Hypothalamus (tissue), 51 donors: ENCODE data around the gene PVALB.

Experiments used
- DNase-seq, 51 donors: peaks; one replicate each; lab custom pipeline; 2025; lab: John Stamatoyannopoulos, UW

Gene PVALB

GRCh38 chr22:36816636-36817524 lies at the start of gene PVALB:
PVALB (minus strand) TSS chr22:36817035; CDS start chr22:36817005, 30 bp downstream.
- peak in 7 of 51 donors; percentile 8 to 29 (median 20) for DNase-seq

- no peak for DNase-seq
These were observed 48.5 kb upstream of the PVALB start for GRCh38 chr22:36865346-36865745.

GRCh38 chr22:36864454-36865215 lies 47.8 kb upstream of the PVALB start:
- DNase-seq = no peak

- DNase-seq = no peak
These were observed 47.1 kb upstream of the PVALB start for GRCh38 chr22:36863979-36864378.

- DNase-seq = no peak
These were observed 46.4 kb upstream of the PVALB start for GRCh38 chr22:36863281-36863680.

GRCh38 chr22:36862251-36863242 lies 45.7 kb upstream of the PVALB start:
- peak in 17 of 51 donors; percentile 1 to 33 (median 14) for DNase-seq

GRCh38 chr22:36860821-36861659 lies 44.2 kb upstream of the PVALB start, which contains the start of gene NCF4:
NCF4 (plus strand) TSS chr22:36861006; CDS start chr22:36861172, 166 bp downstream.
- DNase-seq = peak in 35 of 51 donors; percentile 3 to 56 (median 24)

GRCh38 chr22:36860438-36860820 lies 43.6 kb upstream of the PVALB start:
- DNase-seq = no peak

GRCh38 chr22:36860017-36860416 lies 43.2 kb upstream of the PVALB start:
- no peak for DNase-seq

GRCh38 chr22:36858966-36859365 lies 42.1 kb upstream of the PVALB start:
- DNase-seq = no peak

- DNase-seq = no peak
These were observed 41.3 kb upstream of the PVALB start for GRCh38 chr22:36858156-36858555.

- no peak for DNase-seq
These were observed 39.9 kb upstream of the PVALB start for GRCh38 chr22:36856792-36857135.

GRCh38 chr22:36856121-36856791 lies 39.4 kb upstream of the PVALB start:
- DNase-seq = peak; percentile 27 to 97 (median 82)

- no peak for DNase-seq
These were observed 38.6 kb upstream of the PVALB start for GRCh38 chr22:36855478-36855877.

GRCh38 chr22:36853407-36854099 lies 36.7 kb upstream of the PVALB start:
- peak in 25 of 51 donors; percentile 2 to 51 (median 18) for DNase-seq

GRCh38 chr22:36852056-36852973 lies 35.5 kb upstream of the PVALB start:
- DNase-seq = no peak

GRCh38 chr22:36850682-36851081 lies 33.8 kb upstream of the PVALB start:
- no peak for DNase-seq
